Progenitor cell of endocrine pancreas (in vitro differentiated cells): Measurements from ENCODE around the gene EIF3K. TPM values are rescaled to one million over a fixed set of nuclear protein-coding genes. Genes with fewer than 3 reads are reported as not detected.
A peak's percentile ranks its signal among the peaks of the same experiment; 100 is the strongest.

Source experiments
- DNase-seq: peaks from one replicate; pipeline ENCODE4 v3.0.0; 2021; ENCODE audit warnings: low spot score; ENCODE audit not compliant: unreplicated experiment
- H3K27ac Mint-ChIP-seq: 2 replicates; pipeline ENCODE4 v1.8.0; 2021; ENCODE audit warnings: mild to moderate bottlenecking, moderate library complexity, mixed read lengths
- H3K27me3 Mint-ChIP-seq: 2 replicates; pipeline ENCODE4 v1.8.0; 2021; ENCODE audit warnings: mixed read lengths
- H3K36me3 Mint-ChIP-seq: 2 replicates; pipeline ENCODE4 v1.8.0; 2022; ENCODE audit warnings: mixed read lengths; ENCODE audit not compliant: insufficient read depth
- H3K4me1 Mint-ChIP-seq: 2 replicates; pipeline ENCODE4 v1.8.0; 2021; ENCODE audit warnings: low read depth, mixed read lengths
- H3K4me3 Mint-ChIP-seq: 2 replicates; pipeline ENCODE4 v1.8.0; 2021; ENCODE audit warnings: low read depth, mild to moderate bottlenecking, moderate library complexity, mixed read lengths
- H3K9me3 Mint-ChIP-seq: 2 replicates; pipeline ENCODE4 v1.8.0; 2021; ENCODE audit warnings: low read depth, mixed read lengths
- CTCF ChIP-seq: fragments of 200-600 bp; sonication (generic); IDR thresholded peaks from one replicate; pipeline ENCODE4 v1.5.0; 2021; ENCODE audit warnings: antibody characterized with exemption, mild to moderate bottlenecking; ENCODE audit not compliant: unreplicated experiment
- total RNA-seq: library from RNA; stranded (reverse); gene quantifications from 2 replicates; pipeline ENCODE4 v1.2.1, GENCODE V29; 2021

The EIF3K gene
- total RNA-seq, 1 donor from 2014 or later = 193 TPM

- Mint-ChIP-seq H3K36me3 (peaks cover 23% of the 10 kb centered on the region), H3K27me3 (no peaks in the 10 kb centered on the region), H3K9me3 (peaks cover 3% of the 10 kb centered on the region), H3K27ac (peak overlapping the region; percentile 100), H3K4me1 (peaks cover 63% of the 10 kb centered on the region), H3K4me3 (peak overlapping the region; percentile 19)
- no peak for TF ChIP-seq CTCF
- DNase-seq = no peak
Measured at GRCh38 chr19:38686530-38686888, 67.5 kb downstream of the EIF3K start.

Other genes with a start within 250 kb of the EIF3K start
- 122 and 128 TPM in 2 replicates for gene PSMD8, start 244.6 kb upstream of the EIF3K start, total RNA-seq
- gene GGN, start 231.2 kb upstream of the EIF3K start, total RNA-seq = 2.8 and 3.3 TPM in 2 replicates
- gene SPRED3, start 230.5 kb upstream of the EIF3K start, total RNA-seq = 13.0 and 13.6 TPM in 2 replicates
- gene FAM98C, start 216.1 kb upstream of the EIF3K start, total RNA-seq = 14.7 and 19.6 TPM in 2 replicates
- not detected in 2 replicates for gene RASGRP4, start 193.0 kb upstream of the EIF3K start, total RNA-seq
- 0.65 and 1.4 TPM in 2 replicates for gene RYR1, start 185.5 kb upstream of the EIF3K start, total RNA-seq
- gene MAP4K1, start 1.2 kb upstream of the EIF3K start, total RNA-seq = 6.7 and 10.9 TPM in 2 replicates
- gene ACTN4, start 28.5 kb downstream of the EIF3K start, total RNA-seq = 639 and 657 TPM in 2 replicates
- 4.1 and 5.0 TPM in 2 replicates for gene CAPN12, start 125.3 kb downstream of the EIF3K start, total RNA-seq
- gene LGALS7, start 154.3 kb downstream of the EIF3K start, total RNA-seq = 0.91 TPM in 1 of 2 replicates, not detected in the other
- gene LGALS7B, start 170.0 kb downstream of the EIF3K start, total RNA-seq = not detected in 2 replicates
- 2.7 and 3.7 TPM in 2 replicates for gene LGALS4, start 193.8 kb downstream of the EIF3K start, total RNA-seq
- gene ECH1, start 212.6 kb downstream of the EIF3K start, total RNA-seq = 86.9 and 93.5 TPM in 2 replicates
- 444 and 461 TPM in 2 replicates for gene HNRNPL, start 230.8 kb downstream of the EIF3K start, total RNA-seq